Right hindlimb (tissue), 1 donor: ENCODE measurements around the gene SCN11A.

Source experiments
- DNase-seq: peaks from one replicate; pipeline ENCODE4 v3.0.0-alpha.2; 2018

SCN11A gene

GRCh38 chr3:39051649-39052561, at the start of gene SCN11A, which contains the start of gene WDR48:
Gene SCN11A, minus strand, starts transcription at chr3:39051944. Its CDS starts 101,582 bp downstream, at chr3:38950362.
Gene WDR48, plus strand, starts transcription at chr3:39052016. Its CDS starts 10 bp downstream, at chr3:39052026.
- DNase-seq: peak; percentile 96

GRCh38 chr3:39101022-39101689, 49.4 kb upstream of the SCN11A start:
- DNase-seq: no peak

GRCh38 chr3:39100500-39100886, 48.7 kb upstream of the SCN11A start:
- DNase-seq: no peak

- no peak for DNase-seq
Observed at GRCh38 chr3:39099738-39100499, 48.2 kb upstream of the SCN11A start.

- no peak for DNase-seq
Observed at GRCh38 chr3:39099242-39099641, 47.5 kb upstream of the SCN11A start.

- no peak for DNase-seq
Observed at GRCh38 chr3:39098473-39099000, 46.8 kb upstream of the SCN11A start.

- no peak for DNase-seq
Observed at GRCh38 chr3:39097716-39098472, 46.1 kb upstream of the SCN11A start.

GRCh38 chr3:39096775-39097174, 45.0 kb upstream of the SCN11A start:
- no peak for DNase-seq

- no peak for DNase-seq
Observed at GRCh38 chr3:39095778-39096177, 44.0 kb upstream of the SCN11A start.

GRCh38 chr3:39094851-39095677, 43.3 kb upstream of the SCN11A start:
- DNase-seq: no peak

- DNase-seq: no peak
Observed at GRCh38 chr3:39090922-39091321, 39.2 kb upstream of the SCN11A start.

GRCh38 chr3:39088889-39089288, 37.1 kb upstream of the SCN11A start:
- no peak for DNase-seq

- DNase-seq: no peak
Observed at GRCh38 chr3:39088456-39088855, 36.7 kb upstream of the SCN11A start.

- DNase-seq: no peak
Observed at GRCh38 chr3:39086144-39086543, 34.4 kb upstream of the SCN11A start.

- DNase-seq: no peak
Observed at GRCh38 chr3:39082666-39083313, 31.0 kb upstream of the SCN11A start.

GRCh38 chr3:39080026-39080425, 28.3 kb upstream of the SCN11A start:
- no peak for DNase-seq

- no peak for DNase-seq
Observed at GRCh38 chr3:39079530-39079929, 27.8 kb upstream of the SCN11A start.

GRCh38 chr3:39075910-39076309, 24.2 kb upstream of the SCN11A start:
- DNase-seq: no peak

GRCh38 chr3:39068556-39068955, 16.8 kb upstream of the SCN11A start:
- DNase-seq: no peak

- DNase-seq: no peak
Observed at GRCh38 chr3:39067286-39067685, 15.5 kb upstream of the SCN11A start.

- DNase-seq: no peak
Observed at GRCh38 chr3:39065197-39065596, 13.5 kb upstream of the SCN11A start.
